GM19452 (cell line): ENCODE measurements around the gene ITGB1.
"Not testable (repeated sequence)": the region's sequence is repeated elsewhere in the genome, so short reads cannot be mapped to it uniquely, and the experiment has no call there.

ENCODE experiments used
- ATAC-seq: cut with Tn5 transposase; IDR thresholded peaks from one replicate; pipeline ENCODE4 v1.9.1; 2021; ENCODE audit not compliant: unreplicated experiment

ITGB1 gene

GRCh38 chr10:32958085-32959005 lies at the start of gene ITGB1:
ITGB1 (minus strand) TSS chr10:32958230; CDS start chr10:32935558, 22,672 bp downstream.
- ATAC-seq: peak; percentile 75

GRCh38 chr10:33006342-33006887 lies 48.4 kb upstream of the ITGB1 start:
- ATAC-seq: no peak

DNA sequence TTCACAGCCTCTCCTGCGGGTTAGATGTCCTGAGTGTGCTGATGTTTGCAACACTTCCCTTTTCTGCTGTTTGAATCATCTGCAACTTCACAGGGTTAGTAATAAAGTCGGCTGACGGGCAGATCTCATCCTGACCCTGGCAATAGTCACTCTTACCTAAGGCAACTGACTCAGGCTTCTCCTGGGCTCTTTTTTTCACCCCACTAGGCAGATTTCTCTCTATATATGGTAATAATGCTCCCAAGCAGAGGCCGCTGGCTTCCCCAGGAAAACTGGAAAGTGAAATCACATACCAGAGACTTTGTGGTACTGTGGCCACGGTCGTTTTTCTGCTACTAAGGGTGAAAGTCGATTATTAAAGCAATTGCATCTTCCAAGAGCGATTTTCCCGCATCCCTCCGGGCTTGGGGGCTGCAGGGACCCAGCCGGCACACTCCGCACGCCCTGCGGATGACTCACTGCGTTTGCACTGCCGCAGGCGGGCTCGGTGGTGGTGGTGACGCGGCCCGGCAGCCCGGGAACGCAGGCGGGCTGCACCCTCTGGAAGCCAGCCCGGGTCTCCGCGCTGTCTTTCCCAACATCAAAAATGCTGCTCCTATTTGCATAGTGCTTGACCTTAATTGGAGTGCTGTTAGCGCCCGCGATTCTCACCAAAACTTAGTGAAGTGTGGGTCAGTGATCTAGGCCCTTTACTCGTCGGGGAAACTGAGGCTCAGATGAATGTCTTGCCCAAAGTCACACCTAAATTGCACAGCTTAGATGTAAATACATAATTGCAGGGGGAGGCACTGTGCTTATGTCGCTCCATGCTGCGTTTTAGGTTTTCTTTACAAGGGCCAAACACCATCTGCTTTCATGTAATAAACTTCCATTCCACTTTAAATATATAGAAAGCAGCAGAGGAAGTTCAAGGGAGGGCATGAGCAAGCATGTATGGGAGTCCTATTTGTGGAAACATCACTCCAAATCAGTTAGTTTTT lies 47.6 kb upstream of the ITGB1 start:
- ATAC-seq: peak; percentile 56

DNA sequence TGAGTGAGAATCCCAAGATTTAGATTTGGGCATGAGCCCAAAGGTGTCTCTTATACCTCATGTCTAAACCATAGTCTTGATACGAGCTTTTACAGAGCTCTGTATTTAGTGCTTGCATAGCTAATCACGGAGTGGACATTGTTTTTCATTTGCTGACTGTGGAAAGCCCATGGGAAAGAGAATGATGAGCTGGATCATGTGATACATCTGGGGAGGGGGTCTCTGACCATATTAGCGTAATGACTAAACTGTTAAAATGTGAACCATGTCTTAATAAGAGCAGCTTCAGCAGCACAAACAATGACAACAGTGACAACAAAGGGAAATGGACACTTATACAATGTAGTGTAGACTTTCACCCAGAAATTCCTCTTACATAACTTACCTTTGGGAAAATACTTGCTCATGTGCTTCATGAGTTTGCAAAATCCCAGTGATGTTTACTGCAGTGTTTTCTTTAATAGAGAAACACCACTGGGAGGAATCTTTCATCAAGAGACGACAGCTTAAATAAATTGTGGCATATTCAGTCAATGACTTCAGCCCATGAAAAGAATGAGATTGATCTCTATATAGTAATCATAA lies 44.0 kb upstream of the ITGB1 start:
- no peak for ATAC-seq

- ATAC-seq: not testable (repeated sequence)
Observed at GRCh38 chr10:32998060-32998581, 40.1 kb upstream of the ITGB1 start.

GRCh38 chr10:32995751-32996150 lies 37.7 kb upstream of the ITGB1 start:
- ATAC-seq: no peak

DNA sequence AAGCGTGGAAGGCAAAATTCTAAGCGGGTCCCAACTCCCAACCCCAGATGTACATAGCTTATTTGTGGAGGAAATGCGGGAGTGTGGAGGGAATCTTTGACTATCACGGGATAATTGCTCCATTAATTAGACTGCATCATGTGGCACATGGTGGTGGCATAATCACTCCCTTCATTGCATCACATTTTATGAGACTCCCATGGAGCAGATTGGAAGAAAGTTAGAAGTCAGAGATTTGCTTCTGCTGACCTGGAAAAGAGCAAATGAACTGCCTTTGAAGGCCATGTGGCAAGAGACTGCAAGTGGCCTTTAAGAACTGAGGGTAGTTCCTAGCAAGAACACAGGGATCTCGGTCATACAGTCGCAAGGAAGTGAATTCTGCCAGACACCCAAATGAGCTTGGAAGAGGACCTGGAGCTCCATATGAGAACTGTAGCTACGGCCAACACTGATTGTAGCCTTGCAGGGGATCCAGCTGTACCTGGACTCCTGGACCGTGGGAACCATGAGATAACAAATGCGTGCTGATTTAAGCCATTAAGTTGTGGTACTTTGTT lies 37.1 kb upstream of the ITGB1 start:
- ATAC-seq: no peak

DNA sequence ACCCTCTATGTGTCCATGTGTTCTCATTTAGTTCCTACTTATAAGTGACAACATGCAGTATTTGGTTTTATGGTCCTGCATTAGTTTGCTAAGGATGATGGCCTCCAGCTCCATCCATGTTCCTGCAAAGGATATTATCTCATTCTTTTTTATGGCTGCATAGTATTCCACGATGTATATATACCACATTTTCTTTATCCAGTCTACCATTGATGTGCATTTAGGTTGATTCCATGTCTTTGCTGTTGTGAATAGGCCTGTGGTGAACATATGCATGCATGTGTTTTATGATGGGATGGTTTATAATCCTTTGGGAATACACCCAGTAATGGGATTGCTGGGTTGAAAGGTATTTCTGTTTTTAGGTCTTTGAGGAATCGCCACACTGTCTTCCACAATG lies 36.6 kb upstream of the ITGB1 start:
- ATAC-seq: not testable (repeated sequence)

- not testable (repeated sequence) for ATAC-seq
Observed at GRCh38 chr10:32992310-32992709, 34.3 kb upstream of the ITGB1 start.

DNA sequence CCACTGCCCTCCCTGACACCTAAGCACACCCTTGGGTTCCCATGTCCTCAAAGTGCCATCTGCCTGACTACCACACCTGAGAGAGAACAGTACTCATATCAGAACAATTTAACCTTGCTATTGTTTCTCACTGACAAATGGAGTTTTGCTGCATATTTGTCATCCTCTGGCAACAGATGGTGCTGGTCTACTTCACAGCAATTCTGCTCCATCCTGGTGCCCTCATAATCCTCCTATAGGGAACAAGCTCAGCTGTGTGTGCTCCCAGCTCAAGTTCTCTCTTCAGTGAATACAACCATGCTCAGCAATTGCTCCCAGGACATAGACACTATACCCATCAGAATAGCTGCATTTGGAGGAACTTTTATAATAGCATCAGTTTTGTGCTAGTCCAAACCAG lies 32.8 kb upstream of the ITGB1 start:
- no peak for ATAC-seq

DNA sequence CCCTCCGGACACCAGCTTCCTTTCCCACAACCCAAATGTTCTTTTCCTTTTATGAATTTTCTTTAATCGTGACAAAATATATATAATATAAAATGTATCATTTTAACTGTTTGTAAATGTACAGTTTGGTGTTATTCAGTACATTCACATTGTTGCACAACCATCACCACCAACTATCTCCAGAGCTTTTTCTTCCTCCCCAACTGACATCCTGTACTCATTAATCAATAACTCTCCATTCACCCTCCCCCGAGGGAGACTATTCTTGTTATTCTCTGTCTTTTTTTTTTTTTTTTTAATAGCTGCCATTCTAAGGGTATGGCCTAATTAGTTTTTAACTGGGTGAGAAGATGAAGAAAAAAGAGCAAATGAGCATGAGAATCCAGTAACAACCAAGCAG lies 30.6 kb upstream of the ITGB1 start:
- ATAC-seq: no peak

GRCh38 chr10:32987172-32987571 lies 29.1 kb upstream of the ITGB1 start:
- no peak for ATAC-seq

GRCh38 chr10:32985775-32986350 lies 27.8 kb upstream of the ITGB1 start:
- ATAC-seq: no peak

- ATAC-seq: no peak
Observed at GRCh38 chr10:32985341-32985764, 27.3 kb upstream of the ITGB1 start.

- ATAC-seq: no peak
Observed at GRCh38 chr10:32984003-32984600, 26.1 kb upstream of the ITGB1 start.

GRCh38 chr10:32982911-32983909 lies 25.2 kb upstream of the ITGB1 start:
- no peak for ATAC-seq

DNA sequence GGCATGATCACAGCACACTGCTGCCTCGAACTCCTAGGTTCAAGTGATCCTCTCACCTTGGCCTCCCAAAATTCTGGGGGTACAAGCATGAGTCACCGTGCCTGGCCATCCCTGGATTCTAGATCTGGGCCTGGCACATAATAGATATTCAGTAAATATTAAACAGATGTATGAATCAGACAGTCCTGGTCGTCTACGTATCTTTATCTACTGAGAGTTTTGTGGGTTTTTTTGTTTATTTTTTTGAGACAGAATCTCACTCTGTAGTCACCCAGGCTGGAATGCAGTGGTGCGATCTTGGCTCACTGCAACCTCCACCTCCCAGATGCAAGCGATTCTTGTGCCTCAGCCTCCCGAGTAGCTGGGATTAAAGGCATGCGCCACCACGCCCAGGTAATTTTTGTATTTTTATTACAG lies 24.3 kb upstream of the ITGB1 start:
- ATAC-seq: no peak

GRCh38 chr10:32981760-32982159 lies 23.7 kb upstream of the ITGB1 start:
- no peak for ATAC-seq
